ENCODE measurements around the gene GIT2.
"Not testable (repeated sequence)": the region's sequence is repeated elsewhere in the genome, so short reads cannot be mapped to it uniquely, and the experiment has no call there.

The GIT2 gene, protein sequence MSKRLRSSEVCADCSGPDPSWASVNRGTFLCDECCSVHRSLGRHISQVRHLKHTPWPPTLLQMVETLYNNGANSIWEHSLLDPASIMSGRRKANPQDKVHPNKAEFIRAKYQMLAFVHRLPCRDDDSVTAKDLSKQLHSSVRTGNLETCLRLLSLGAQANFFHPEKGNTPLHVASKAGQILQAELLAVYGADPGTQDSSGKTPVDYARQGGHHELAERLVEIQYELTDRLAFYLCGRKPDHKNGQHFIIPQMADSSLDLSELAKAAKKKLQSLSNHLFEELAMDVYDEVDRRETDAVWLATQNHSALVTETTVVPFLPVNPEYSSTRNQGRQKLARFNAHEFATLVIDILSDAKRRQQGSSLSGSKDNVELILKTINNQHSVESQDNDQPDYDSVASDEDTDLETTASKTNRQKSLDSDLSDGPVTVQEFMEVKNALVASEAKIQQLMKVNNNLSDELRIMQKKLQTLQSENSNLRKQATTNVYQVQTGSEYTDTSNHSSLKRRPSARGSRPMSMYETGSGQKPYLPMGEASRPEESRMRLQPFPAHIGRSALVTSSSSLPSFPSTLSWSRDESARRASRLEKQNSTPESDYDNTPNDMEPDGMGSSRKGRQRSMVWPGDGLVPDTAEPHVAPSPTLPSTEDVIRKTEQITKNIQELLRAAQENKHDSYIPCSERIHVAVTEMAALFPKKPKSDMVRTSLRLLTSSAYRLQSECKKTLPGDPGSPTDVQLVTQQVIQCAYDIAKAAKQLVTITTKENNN

DNA sequence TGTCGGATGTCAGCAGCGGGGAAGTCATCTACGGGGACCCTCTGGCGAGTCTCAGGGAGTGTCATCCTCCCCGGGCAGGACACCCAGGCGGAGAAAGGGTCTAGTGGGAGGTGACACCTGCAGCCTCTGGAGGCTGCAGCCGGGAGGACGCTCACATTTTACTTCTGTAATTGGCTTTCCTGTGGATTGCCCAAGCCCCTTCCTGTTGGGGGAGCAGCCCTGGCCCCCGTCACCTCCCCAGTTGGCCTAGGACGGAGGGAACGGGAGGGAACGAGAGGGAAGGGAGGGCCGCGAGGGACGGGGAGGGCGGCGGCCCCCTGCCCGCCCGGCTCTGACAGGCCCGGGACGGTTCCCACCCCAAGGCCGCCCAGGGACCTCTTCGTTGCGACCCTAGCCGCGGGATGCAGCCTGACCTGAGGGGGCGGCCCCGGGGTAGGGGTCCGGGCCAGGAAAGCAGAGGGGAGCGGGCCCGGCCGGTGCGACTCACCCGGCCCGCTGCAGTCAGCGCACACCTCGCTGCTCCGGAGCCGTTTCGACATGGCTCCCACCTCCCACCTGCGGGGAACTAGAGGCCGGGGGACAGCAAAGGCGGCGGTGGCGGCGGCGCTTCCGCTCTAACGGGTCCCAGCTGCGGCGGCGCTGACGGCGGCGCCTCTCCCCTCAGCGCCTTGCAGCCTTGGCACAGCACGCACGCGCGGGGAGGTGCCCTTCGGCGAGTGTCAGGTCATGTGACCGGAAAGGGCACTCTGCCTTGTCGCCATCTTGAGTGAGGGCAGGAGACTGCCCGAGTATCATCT is at the start of gene GIT2:
Gene GIT2 (minus strand): TSS at position 683 of the 797 bp plus-strand sequence. CDS start 144 bp downstream, at position 539.
- DNase-seq, result peak; percentile 88

- DNase-seq, result peak; percentile 53
Observed at GRCh38 chr12:110042264-110042663, 46.1 kb upstream of the GIT2 start.

DNA sequence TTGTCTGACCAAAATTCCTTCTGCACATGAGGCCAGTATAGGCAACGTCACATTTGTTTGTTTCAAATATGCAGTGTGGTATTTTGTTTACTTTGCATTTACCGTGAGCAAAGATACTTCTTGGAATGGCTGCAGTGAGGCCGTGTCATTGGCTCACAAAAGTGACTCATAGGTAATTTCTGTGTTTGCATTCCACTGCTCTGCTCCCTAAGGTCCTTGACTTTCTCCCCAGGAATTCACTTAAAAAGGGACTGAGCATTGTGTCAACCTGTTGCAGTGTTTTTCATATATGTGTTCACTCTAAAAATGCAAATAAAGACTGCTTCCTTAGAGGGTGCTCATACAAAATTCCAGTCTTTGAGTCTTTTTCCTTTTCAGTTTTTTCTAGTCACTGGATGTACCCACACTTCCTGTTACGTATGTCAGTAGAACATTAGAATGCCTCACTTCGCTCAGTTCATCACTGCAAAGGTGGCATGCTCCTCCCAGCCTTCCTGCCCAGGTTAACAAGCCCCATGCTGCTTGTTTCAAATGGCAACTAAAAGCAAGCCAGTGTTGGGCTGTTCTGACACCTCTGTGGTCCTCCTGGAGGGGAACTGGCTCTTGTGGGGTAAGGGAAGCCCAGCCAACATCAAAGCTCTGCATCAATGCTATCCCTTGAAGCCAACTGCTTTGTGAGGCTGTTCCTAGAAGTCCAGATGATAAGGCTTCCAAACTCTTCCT is 43.1 kb upstream of the GIT2 start:
- DNase-seq, result no peak

- DNase-seq, result no peak
Observed at GRCh38 chr12:110038741-110039084, 42.5 kb upstream of the GIT2 start.

DNA sequence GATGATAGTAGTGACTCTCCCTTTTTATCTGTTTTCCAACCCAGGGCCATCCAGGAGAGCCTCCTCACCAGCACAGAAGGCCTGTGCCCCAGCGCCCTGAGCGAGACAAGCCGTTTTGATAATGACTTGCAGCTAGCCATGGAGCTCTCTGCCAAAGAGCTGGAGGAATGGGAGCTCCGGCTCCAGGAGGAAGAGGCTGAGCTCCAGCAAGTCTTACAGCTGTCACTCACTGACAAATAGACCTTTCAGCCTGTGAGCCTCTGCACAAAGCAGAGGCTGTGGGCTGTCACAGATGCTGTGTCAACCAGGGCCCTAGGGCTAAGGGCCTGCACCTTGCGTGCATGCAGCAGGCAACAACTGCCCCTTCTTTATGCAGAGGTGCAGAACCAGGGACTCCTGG is 41.1 kb upstream of the GIT2 start:
- no peak for DNase-seq

GRCh38 chr12:110035534-110036104 is 39.5 kb upstream of the GIT2 start:
- no peak for DNase-seq

DNA sequence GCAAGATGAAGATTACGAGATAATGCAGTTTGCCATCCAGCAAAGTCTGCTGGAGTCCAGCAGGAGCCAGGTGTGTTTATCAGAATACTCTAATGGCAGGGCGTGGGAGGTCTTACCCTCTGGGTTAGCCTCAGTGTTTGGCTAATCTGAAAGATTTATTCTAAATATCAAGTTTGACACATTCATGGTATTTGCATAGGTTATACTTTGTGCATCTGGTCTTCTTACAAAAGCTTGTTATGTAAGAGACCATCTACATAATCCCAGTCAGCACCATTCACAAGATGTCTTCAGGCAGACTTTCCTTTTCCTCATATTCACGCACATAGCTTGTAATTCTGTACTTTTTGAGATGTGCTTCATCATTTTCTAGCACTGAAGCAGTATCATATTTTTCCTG is 37.7 kb upstream of the GIT2 start:
- no peak for DNase-seq

- no peak for DNase-seq
Observed at GRCh38 chr12:110029290-110029815, 33.2 kb upstream of the GIT2 start.

DNA sequence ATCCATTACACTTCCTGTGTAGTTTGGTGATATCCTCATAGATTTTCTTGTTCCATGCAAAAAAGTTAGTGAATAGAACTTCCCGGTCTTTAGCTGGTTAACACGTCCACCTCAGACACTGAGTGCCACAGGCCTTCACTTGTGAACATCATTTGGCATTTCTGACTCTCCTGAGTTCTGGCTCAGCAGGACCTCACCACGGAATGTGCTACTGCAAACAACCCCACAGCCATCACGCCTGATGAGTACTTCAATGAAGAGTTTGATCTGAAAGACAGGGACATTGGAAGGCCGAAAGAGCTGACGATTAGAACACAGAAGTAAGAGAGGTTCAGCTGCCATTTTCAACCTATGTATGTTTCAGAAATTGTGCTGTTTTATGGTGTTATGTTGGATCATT is 32.2 kb upstream of the GIT2 start:
- no peak for DNase-seq

- DNase-seq, result no peak
Observed at GRCh38 chr12:110024051-110024450, 27.9 kb upstream of the GIT2 start.

GRCh38 chr12:110023059-110023980 is 27.2 kb upstream of the GIT2 start:
- DNase-seq, result no peak

DNA sequence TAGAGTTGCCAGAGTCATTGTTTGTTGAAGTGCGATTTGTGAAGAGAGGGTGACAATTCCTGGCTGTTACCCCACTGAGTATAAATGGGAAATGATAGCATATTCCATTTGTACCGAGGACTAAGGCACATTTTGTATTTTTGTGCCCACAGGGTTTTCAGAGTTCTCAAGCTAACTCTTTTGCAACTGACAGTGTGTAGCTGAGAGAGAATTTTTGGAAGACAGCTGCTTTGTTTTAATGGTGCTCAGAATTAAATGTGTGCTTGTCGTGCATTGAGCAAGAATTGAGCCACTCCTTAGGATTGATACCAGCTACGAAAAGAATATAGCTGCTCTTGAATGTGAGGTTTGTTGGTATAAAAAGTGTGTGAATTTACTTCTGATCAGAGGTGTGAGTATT is 24.8 kb upstream of the GIT2 start:
- DNase-seq, result no peak

DNA sequence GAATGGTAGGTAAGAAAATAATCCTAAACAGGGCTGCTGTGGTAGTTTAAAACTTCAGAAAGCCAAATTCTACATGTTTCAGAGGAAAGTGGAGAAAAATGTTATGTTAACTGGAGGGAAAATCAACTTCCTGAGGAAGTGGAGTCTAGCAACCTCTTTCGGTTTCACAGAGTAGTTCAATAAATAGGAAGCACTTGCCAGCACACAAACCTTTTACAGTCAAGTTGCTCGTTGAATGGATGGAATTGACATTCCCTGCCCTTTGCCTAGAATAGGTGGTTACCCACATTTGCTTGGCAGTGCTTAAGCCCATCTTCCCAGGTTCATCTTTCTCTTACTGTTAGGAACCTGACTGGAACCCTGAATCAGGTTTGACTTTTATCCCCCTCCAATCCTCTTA is 19.0 kb upstream of the GIT2 start:
- DNase-seq, result no peak

DNA sequence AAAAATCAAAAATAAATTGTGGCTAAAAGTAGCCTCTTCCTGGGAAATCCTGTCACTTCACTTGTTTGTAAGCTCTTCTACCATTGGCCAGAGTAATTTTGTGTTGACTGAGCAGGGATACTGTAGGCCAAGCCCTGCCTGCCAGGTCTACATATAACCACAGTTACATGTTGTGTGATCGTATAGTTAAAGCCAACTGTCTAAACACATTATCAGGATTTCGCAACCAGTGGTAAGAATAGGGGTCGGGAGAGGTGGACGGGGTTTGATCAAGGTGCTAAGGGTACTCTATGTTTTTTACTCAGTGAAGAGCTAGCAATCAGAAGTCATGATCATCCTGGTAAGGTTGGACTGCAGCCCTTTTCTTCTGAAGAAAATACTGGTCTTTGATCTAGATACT is 16.5 kb upstream of the GIT2 start:
- DNase-seq, result no peak

GRCh38 chr12:110012137-110012536 is 16.0 kb upstream of the GIT2 start:
- no peak for DNase-seq

GRCh38 chr12:110010853-110011723 is 14.9 kb upstream of the GIT2 start:
- DNase-seq, result no peak

DNA sequence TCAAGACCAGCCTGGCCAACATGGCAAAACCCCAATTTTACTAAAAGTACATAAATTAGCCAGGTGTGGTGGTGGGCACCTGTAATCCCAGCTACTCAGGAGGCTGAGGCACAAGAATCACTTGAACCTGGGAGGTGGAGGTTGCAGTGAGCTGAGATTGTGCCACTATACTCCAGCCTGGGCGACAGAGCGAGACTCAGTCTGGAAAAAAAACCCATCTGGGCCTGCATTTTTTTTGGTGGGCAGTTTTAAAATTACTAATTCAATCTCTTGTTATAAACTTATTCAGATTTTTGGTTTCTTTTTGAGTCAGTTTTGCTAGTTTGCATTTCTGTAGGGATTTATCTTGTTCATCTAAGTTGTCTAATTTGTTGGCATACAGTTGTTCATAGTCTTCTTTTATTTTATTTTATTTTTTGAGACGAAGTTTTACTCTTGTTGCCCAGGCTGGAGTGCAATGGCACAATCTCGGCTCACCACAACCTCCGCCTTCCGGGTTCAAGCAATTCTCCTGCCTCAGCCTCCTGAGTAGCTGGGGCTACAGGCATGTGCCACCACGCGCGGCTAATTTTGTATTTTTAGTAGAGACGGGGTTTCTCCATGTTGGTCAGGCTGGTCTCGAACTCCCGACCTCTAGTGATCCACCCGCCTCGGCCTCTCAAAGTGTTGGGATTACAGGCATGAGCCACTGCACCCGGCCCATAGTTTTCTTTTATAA is 12.7 kb upstream of the GIT2 start:
- not testable (repeated sequence) for DNase-seq

GRCh38 chr12:110007881-110008280 is 11.7 kb upstream of the GIT2 start:
- DNase-seq, result no peak

- DNase-seq, result no peak
Observed at GRCh38 chr12:110006115-110006514, 9.9 kb upstream of the GIT2 start.
